Psoas muscle (tissue), 8 donors: ENCODE results near the gene SYMPK. TPM values are rescaled to one million over a fixed set of nuclear protein-coding genes. Genes with fewer than 3 reads are reported as not detected.

Experiments
- ATAC-seq, 4 donors: fragments of 200-7000 bp; cut with Tn5 transposase; one replicate each; pipeline ENCODE4 v1.9.1; 2020; ENCODE audit warnings: moderate library complexity in 3 of 4, mild to moderate bottlenecking in 2 of 4
- DNase-seq, 2 donors: peaks; one replicate each; pipeline ENCODE4 v3.0.0-alpha.2; 2020
- H3K27ac ChIP-seq: fragments of 200-600 bp; one replicate; pipeline ENCODE4 v1.8.0; 2022
- H3K27me3 ChIP-seq, 3 donors: fragments of 200-600 bp in 1 of 3; one replicate each; pipeline versions ENCODE4 v1.6.1 to v1.8.0; 2013 to 2022; ENCODE audit warnings: low read length in 2 of 3, mild to moderate bottlenecking in 2 of 3, moderate library complexity in 1 of 3; ENCODE audit not compliant: insufficient read depth in 3 of 3
- H3K36me3 ChIP-seq, 2 donors: fragments of 200-600 bp in 1 of 2; one replicate each; pipeline versions ENCODE4 v1.6.1 to v1.8.0; 2013 to 2022; ENCODE audit warnings: low read depth in 1 of 2, mild to moderate bottlenecking in 1 of 2, moderate library complexity in 1 of 2; ENCODE audit not compliant: insufficient read depth in 1 of 2
- H3K4me1 ChIP-seq: fragments of 200-600 bp; one replicate; pipeline ENCODE4 v1.8.0; 2022
- H3K4me3 ChIP-seq: fragments of 200-600 bp; one replicate; pipeline ENCODE4 v1.8.0; 2022; ENCODE audit warnings: mild to moderate bottlenecking
- H3K9me3 ChIP-seq: fragments of 200-600 bp; one replicate; pipeline ENCODE4 v1.8.0; 2022
- CTCF ChIP-seq: fragments of 200-600 bp; IDR thresholded peaks from one replicate; pipeline ENCODE4 v1.8.0; 2022; ENCODE audit warnings: antibody characterized with exemption
- WGBS, 3 donors: extraction: QIAGEN DNeasy Blood & Tissue Kit; methylation state at CpG; one replicate each; pipeline versions ENCODE4 v1.1.6 to v1.1.7; 2013; 5-methylcytosine and 5-hydroxymethylcytosine counted together
- intact Hi-C, 2 donors: fragments of 100-400 bp; cut with DNase I; formaldehyde crosslinking; loops; one replicate each; pipeline versions ENCODE4 v1.11.0 to v1.14.2; 2022
- polyA plus RNA-seq, 3 donors: library from polyadenylated mRNA; stranded (reverse); fragments of 200-250 nt; gene quantifications; one replicate each; pipeline ENCODE4 v1.2.3, GENCODE V29; 2013
- total RNA-seq, 4 donors: library from RNA; stranded (reverse); fragmentation: NEBNext Ultra II Directional in 2 of 4; extraction: Animal tissue kit (Norgen Biotek cat#: 25700) in 2 of 4; gene quantifications; one replicate each; pipeline versions ENCODE4 v1.2.1 to v1.2.4, GENCODE V29; 2021 to 2023
- donor health status: healthy with polysubstance abuse.
- donor health status: DM: no; HTN: no; CAD: no; lungs with moderate emphysema.
- donor health status: Bipolar disorder and iron deficiency.
- donor health status: healthy.
- donor health status: DM: yes; HTN: yes; CAD: no.
- donor health status: DM: no; HTN: no; CAD: no.
- donor health status: DM: no; HTN: no; CAD: no.
- donor health status: DM: yes; HTN: yes; CAD: no.

The SYMPK gene
- total and polyA plus RNA-seq, 7 donors, result 27.6 to 80.3 (median 47.6) TPM

- Histone ChIP-seq H3K36me3 (peaks cover 0 to 5% of the 10 kb centered on the region in 2 donors), H3K9me3 (no peaks in the 10 kb centered on the region), H3K4me1 (no peaks in the 10 kb centered on the region), H3K4me3 (peak overlapping the region; percentile 31), H3K27ac (peak overlapping the region; percentile 46), H3K27me3 (peaks cover 0 to 5% (median 4%) of the 10 kb centered on the region in 3 donors)
- ATAC-seq (peak in 1 of 4 donors; percentile 24), DNase-seq (peak; percentile 46 to 54)
- 13 to 20% (median 18%) methylated on average over 38 to 41 of the region's 41 CpGs for WGBS, 3 donors
- no peak for TF ChIP-seq CTCF
- intact Hi-C loops, result no loop called here
These were observed 13.7 kb upstream of the SYMPK start for GRCh38 chr19:45876411-45877197.

DNA sequence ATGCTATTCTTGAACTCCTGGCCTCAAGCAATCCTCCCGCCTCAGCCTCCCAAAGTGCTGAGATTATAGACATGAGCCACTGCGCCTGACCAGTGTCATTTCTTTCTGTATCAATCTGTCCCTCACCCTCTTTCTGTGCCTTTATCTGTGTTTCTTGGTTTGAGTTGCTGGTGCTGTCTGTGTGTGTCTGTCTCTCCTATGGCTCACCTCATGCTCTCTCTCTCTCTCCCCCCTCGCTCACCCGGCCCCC lies 13.1 kb upstream of the SYMPK start:
- no peak overlapping the region for H3K4me3 ChIP-seq

GRCh38 chr19:45874620-45874966 lies 11.6 kb upstream of the SYMPK start:
- Histone ChIP-seq H3K9me3 (no peaks in the 10 kb centered on the region), H3K27me3 (peaks cover 0 to 5% (median 4%) of the 10 kb centered on the region in 3 donors), H3K36me3 (no peaks in the 10 kb centered on the region), H3K4me3 (no peak overlapping the region), H3K4me1 (no peaks in the 10 kb centered on the region), H3K27ac (no peak overlapping the region)
- intact Hi-C loops, result no loop called here
- 80 to 87% (median 83%) methylated on average over 7 of the region's 7 CpGs for WGBS, 3 donors
- ATAC-seq, result no peak
- TF ChIP-seq CTCF, result no peak
- no peak for DNase-seq

More for the DNA sequence above, 13.1 kb upstream of the SYMPK start:
- H3K27me3 ChIP-seq, result peaks cover 0 to 5% (median 4%) of the 10 kb centered on the region in 3 donors
- intact Hi-C loops, result no loop called here
- H3K4me1 ChIP-seq, result no peaks in the 10 kb centered on the region
- H3K27ac ChIP-seq, result no peak overlapping the region
- DNase-seq (no peak), ATAC-seq (no peak)
- 52 to 61% (median 58%) methylated on average over 4 of the region's 4 CpGs for WGBS, 3 donors
- peaks cover 0 to 2% of the 10 kb centered on the region in 2 donors for H3K36me3 ChIP-seq
- H3K9me3 ChIP-seq, result no peaks in the 10 kb centered on the region
- TF ChIP-seq CTCF, result no peak

- Histone ChIP-seq H3K4me1 (no peaks in the 10 kb centered on the region), H3K9me3 (no peaks in the 10 kb centered on the region), H3K4me3 (no peak overlapping the region), H3K36me3 (no peaks in the 10 kb centered on the region), H3K27ac (no peak overlapping the region), H3K27me3 (peaks cover 0 to 4% (median 4%) of the 10 kb centered on the region in 3 donors)
- TF ChIP-seq CTCF, result no peak
- intact Hi-C loops, result no loop called here
- ATAC-seq (no peak), DNase-seq (no peak)
- WGBS, 3 donors, result 80 to 83% (median 81%) methylated on average over 7 of the region's 7 CpGs
These were observed 10.3 kb upstream of the SYMPK start for GRCh38 chr19:45873219-45873772.
